Chondrocyte (in vitro differentiated cells): ENCODE results near the gene B9D2. TPM values are rescaled to one million over a fixed set of nuclear protein-coding genes. Genes with fewer than 3 reads are reported as not detected.
"Not testable (repeated sequence)": the region's sequence is repeated elsewhere in the genome, so short reads cannot be mapped to it uniquely, and the experiment has no call there.

Source experiments
- DNase-seq: peaks from one replicate; pipeline ENCODE4 v3.0.0; 2021; ENCODE audit warnings: mixed read lengths, low spot score
- H3K27ac Mint-ChIP-seq: one replicate; pipeline ENCODE4 v1.8.0; 2021; ENCODE audit warnings: mild to moderate bottlenecking, moderate library complexity, mixed read lengths; ENCODE audit not compliant: unreplicated experiment
- H3K27me3 Mint-ChIP-seq: 2 replicates; pipeline ENCODE4 v1.8.0; 2021; ENCODE audit warnings: low read depth, mixed read lengths
- H3K36me3 Mint-ChIP-seq: 2 replicates; pipeline ENCODE4 v1.8.0; 2021; ENCODE audit warnings: low read depth, mixed read lengths
- H3K4me1 Mint-ChIP-seq: 2 replicates; pipeline ENCODE4 v1.8.0; 2021; ENCODE audit warnings: low read depth, mild to moderate bottlenecking, mixed read lengths
- H3K4me3 Mint-ChIP-seq: one replicate; pipeline ENCODE4 v1.8.0; 2021; ENCODE audit warnings: mild to moderate bottlenecking, moderate library complexity, mixed read lengths; ENCODE audit not compliant: unreplicated experiment
- H3K9me3 Mint-ChIP-seq: 2 replicates; pipeline ENCODE4 v1.8.0; 2021; ENCODE audit warnings: low read depth, mixed read lengths
- total RNA-seq: library from RNA; stranded (reverse); gene quantifications from 3 replicates; pipeline ENCODE4 v1.2.1, GENCODE V29; 2021
- TF ChIP-seq, protein P1 (sequence below): fragments of 200-600 bp; sonication (generic); IDR thresholded peaks from 2 replicates; pipeline ENCODE4 v1.5.0; 2021; ENCODE audit warnings: antibody characterized with exemption, mild to moderate bottlenecking, moderate library complexity

The B9D2 gene
- total RNA-seq, 1 donor from 2014 or later: 2.0 TPM

DNA sequence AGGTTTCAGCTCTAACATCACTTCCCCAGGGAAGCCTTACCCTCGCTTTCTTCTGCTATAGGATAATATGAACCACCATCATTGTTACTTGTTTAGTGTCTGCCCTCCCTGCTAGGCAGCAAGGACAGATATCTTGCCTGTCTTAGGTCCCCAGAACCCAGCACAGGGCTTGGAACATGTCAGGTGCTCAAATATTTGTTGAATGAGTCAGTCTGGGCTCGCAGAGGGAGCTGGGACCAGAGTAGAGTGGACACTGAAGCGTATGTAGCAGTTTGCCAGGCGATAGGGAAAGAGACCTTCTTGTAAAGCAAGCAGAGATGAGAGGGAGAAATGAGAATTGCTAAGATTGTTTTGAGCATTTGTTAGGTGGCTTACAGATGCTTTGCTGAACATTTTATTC, 45.3 kb upstream of the B9D2 start:
- Mint-ChIP-seq H3K36me3 (peaks cover 8% of the 10 kb centered on the region), H3K4me3 (no peak overlapping the region), H3K4me1 (peaks cover 10% of the 10 kb centered on the region), H3K9me3 (no peaks in the 10 kb centered on the region), H3K27me3 (no peaks in the 10 kb centered on the region), H3K27ac (peak overlapping the region; percentile 42)
- TF ChIP-seq, protein P1, sequence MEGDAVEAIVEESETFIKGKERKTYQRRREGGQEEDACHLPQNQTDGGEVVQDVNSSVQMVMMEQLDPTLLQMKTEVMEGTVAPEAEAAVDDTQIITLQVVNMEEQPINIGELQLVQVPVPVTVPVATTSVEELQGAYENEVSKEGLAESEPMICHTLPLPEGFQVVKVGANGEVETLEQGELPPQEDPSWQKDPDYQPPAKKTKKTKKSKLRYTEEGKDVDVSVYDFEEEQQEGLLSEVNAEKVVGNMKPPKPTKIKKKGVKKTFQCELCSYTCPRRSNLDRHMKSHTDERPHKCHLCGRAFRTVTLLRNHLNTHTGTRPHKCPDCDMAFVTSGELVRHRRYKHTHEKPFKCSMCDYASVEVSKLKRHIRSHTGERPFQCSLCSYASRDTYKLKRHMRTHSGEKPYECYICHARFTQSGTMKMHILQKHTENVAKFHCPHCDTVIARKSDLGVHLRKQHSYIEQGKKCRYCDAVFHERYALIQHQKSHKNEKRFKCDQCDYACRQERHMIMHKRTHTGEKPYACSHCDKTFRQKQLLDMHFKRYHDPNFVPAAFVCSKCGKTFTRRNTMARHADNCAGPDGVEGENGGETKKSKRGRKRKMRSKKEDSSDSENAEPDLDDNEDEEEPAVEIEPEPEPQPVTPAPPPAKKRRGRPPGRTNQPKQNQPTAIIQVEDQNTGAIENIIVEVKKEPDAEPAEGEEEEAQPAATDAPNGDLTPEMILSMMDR: no peak
- no peak for DNase-seq

DNA sequence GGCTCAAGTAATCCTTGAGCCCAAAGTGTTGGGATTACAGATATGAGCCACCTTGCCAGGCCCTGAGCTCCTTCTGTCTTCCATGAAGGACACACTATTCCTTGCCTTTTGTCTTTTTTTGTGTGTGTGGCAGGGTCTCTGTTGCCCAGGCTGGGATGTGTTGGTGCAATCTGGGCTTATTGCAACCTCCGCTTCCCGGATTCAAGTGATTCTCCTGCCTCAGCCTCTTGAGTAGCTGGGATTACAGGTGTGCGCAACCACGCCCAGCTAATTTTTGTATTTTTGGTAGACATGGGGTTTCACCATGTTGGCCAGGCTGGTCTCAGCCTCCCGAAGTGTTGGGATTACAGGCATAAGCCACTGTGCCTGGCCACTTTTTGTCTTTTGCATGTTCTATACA, 44.9 kb upstream of the B9D2 start:
- H3K27me3 Mint-ChIP-seq, DNase-seq, H3K4me3 Mint-ChIP-seq, H3K36me3 Mint-ChIP-seq, H3K4me1 Mint-ChIP-seq, H3K9me3 Mint-ChIP-seq, H3K27ac Mint-ChIP-seq: not testable (repeated sequence)

DNA sequence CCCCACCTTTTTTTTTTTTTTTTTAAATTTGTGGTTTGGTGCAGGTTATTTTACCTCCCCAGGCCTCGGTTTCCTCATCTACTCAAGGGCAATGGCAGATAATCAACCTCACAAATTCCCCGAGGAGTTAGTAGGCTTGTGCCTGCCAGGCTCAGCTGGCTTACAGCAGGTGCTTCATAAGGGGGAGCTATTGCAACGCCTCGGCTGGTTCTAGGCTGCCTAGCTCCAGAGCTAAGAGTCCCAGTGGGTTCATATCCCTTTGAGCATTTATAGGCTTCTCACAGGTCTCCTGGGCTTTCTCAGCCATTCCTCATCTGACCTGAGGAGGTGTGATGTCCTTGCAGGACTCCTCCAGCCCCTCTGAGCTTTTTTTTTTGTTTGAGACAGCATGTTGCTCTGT, 44.3 kb upstream of the B9D2 start:
- Mint-ChIP-seq H3K9me3 (no peaks in the 10 kb centered on the region), H3K4me1 (peaks cover 10% of the 10 kb centered on the region), H3K27ac (no peak overlapping the region), H3K4me3 (no peak overlapping the region), H3K27me3 (no peaks in the 10 kb centered on the region), H3K36me3 (peaks cover 3% of the 10 kb centered on the region)
- DNase-seq: no peak
- TF ChIP-seq, protein P1: no peak

DNA sequence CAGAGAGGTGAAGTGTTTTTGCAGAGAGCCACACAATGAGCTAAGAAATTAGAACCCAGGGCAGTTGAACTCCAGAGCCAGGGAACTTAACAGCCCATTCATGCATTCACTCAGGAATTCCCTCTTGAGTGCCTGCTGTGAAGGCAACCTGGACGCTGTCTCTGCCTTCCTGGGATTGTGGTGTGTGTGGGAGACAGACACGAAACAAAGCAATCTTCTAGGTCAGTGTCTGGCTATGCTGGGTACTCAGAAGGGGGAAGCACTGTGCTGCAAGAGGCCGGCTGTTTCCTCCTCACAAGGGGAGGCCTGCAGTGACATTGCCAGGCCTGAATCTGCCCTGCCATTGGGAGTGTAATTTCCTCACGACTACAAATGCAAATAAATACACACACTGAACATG, 43.3 kb upstream of the B9D2 start:
- H3K36me3 Mint-ChIP-seq: peaks cover 3% of the 10 kb centered on the region
- H3K4me1 Mint-ChIP-seq: peaks cover 10% of the 10 kb centered on the region
- H3K27me3 Mint-ChIP-seq: no peaks in the 10 kb centered on the region
- no peaks in the 10 kb centered on the region for H3K9me3 Mint-ChIP-seq
- no peak for DNase-seq
- TF ChIP-seq, protein P1: no peak
- H3K4me3 Mint-ChIP-seq: no peak overlapping the region
- H3K27ac Mint-ChIP-seq: no peak overlapping the region

DNA sequence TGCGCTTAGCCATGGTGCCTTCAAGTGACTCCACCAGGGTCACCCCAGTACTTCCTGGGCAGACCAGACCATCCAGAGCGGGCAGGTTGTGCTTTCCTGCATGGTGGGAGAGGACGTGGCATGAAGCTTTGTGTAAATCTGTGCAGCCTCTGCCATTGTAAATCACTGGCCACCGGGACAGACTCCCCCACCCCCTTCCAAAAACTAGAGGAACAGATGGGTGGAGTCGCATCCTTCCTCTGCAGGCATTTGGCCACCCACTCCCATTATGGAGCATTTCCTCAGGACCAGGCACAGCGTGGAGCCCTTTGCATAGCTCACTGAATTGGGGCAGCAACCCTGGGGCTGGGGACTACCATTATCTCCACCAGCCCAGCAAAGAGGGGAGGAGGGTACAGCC, 41.8 kb upstream of the B9D2 start:
- H3K4me3 Mint-ChIP-seq: no peak overlapping the region
- no peak for DNase-seq
- H3K27ac Mint-ChIP-seq: no peak overlapping the region
- H3K27me3 Mint-ChIP-seq: no peaks in the 10 kb centered on the region
- H3K4me1 Mint-ChIP-seq: peaks cover 10% of the 10 kb centered on the region
- no peaks in the 10 kb centered on the region for H3K36me3 Mint-ChIP-seq
- no peaks in the 10 kb centered on the region for H3K9me3 Mint-ChIP-seq
- TF ChIP-seq, protein P1: no peak

DNA sequence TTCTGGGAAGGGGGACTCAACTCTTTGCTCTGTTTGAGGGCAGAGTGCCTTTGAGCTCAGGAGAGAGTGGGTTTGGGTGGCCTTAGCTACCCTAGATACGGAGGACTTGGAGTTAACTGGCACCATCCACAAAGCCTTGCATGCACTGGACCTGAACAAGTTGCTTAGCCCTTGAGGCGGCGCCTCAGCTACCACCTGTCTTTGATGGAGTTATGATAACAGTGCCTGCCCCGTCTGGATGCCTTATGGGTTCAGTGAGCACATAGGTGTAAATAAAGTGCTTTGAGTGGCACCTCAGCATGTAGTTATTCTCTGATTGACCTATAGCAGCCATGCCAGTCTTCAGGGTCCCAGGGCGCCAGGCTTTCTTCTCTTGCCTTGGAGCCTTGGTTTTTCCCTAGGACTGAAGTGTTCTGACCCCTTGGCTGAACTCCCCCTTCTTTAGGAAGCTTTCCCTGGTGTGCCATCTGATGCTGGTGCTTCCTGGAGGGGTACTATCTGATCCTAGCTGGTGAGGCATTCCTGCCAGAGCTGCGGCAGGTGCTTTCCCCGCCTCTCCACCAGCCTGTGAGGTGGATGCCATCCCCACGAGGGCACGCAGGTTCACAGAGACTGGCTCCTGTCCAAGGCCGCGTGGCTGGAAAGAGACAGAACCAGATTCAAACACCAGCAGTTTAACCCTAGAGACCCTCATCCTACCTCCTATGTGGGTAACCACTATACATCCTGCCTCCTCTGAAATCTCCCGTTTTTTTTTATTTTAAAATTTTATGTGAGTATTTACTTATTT, 39.4 kb upstream of the B9D2 start:
- no peaks in the 10 kb centered on the region for H3K9me3 Mint-ChIP-seq
- H3K4me3 Mint-ChIP-seq: no peak overlapping the region
- H3K27me3 Mint-ChIP-seq: no peaks in the 10 kb centered on the region
- DNase-seq: no peak
- TF ChIP-seq, protein P1: no peak
- H3K36me3 Mint-ChIP-seq: no peaks in the 10 kb centered on the region
- H3K4me1 Mint-ChIP-seq: peaks cover 15% of the 10 kb centered on the region
- no peak overlapping the region for H3K27ac Mint-ChIP-seq
